Hepatocyte (in vitro differentiated cells): ENCODE measurements around the gene CALCA. TPM values are rescaled to one million over a fixed set of nuclear protein-coding genes. Genes with fewer than 3 reads are reported as not detected.
A peak's percentile ranks its signal among the peaks of the same experiment; 100 is the strongest.

ENCODE experiments used
- DNase-seq: peaks from one replicate; pipeline ENCODE4 v3.0.0-alpha.2; 2016; ENCODE audit warnings: low spot score
- H2AFZ ChIP-seq: fragments of 200-600 bp; sonication (generic); 2 replicates; pipeline ENCODE4 v1.6.0; 2016; ENCODE audit warnings: antibody characterized with exemption, mild to moderate bottlenecking
- H3K27ac ChIP-seq: fragments of 200-600 bp; sonication (generic); 2 replicates; pipeline ENCODE4 v1.5.1; 2016; ENCODE audit warnings: mild to moderate bottlenecking
- H3K27me3 ChIP-seq: fragments of 200-600 bp; sonication (generic); 2 replicates; pipeline ENCODE4 v1.6.1; 2016
- H3K36me3 ChIP-seq: fragments of 200-600 bp; sonication (generic); replicated peaks from 2 replicates; pipeline ENCODE4 v1.5.1; 2016; ENCODE audit warnings: low read depth; ENCODE audit not compliant: insufficient read depth
- H3K4me1 ChIP-seq: fragments of 200-600 bp; sonication (generic); 2 replicates; pipeline ENCODE4 v1.5.1; 2016; ENCODE audit warnings: mild to moderate bottlenecking, moderate library complexity; ENCODE audit not compliant: insufficient read depth
- H3K4me2 ChIP-seq: fragments of 200-600 bp; sonication (generic); 2 replicates; pipeline ENCODE4 v1.6.0; 2016
- H3K4me3 ChIP-seq: fragments of 200-600 bp; sonication (generic); 2 replicates; pipeline ENCODE4 v1.5.1; 2016; ENCODE audit warnings: mild to moderate bottlenecking
- H3K79me2 ChIP-seq: fragments of 200-600 bp; sonication (generic); 2 replicates; pipeline ENCODE4 v1.6.0; 2017; ENCODE audit warnings: mild to moderate bottlenecking
- H3K9me2 ChIP-seq: fragments of 200-600 bp; sonication (generic); replicated peaks from 2 replicates; pipeline ENCODE4 v1.6.0; 2017; ENCODE audit warnings: mild to moderate bottlenecking; ENCODE audit not compliant: insufficient read depth
- H3K9me3 ChIP-seq: fragments of 200-600 bp; sonication (generic); 2 replicates; pipeline ENCODE4 v1.5.1; 2016; ENCODE audit warnings: low read depth, mild to moderate bottlenecking
- H4K20me1 ChIP-seq: fragments of 200-600 bp; sonication (generic); 2 replicates; pipeline ENCODE4 v1.6.0; 2016; ENCODE audit warnings: mild to moderate bottlenecking; ENCODE audit not compliant: insufficient read depth, poor library complexity, severe bottlenecking
- EZH2 ChIP-seq: fragments of 200-600 bp; sonication (generic); IDR thresholded peaks from 2 replicates; pipeline ENCODE4 v1.6.1; 2016; ENCODE audit warnings: antibody characterized with exemption, mild to moderate bottlenecking, borderline replicate concordance
- EZH2phosphoT487 ChIP-seq: fragments of 200-600 bp; sonication (generic); IDR thresholded peaks from one replicate; pipeline ENCODE4 v1.6.1; 2018; ENCODE audit warnings: antibody characterized with exemption, mild to moderate bottlenecking, low read depth, moderate library complexity; ENCODE audit not compliant: unreplicated experiment, severe bottlenecking
- WGBS: methylation state at CpG from one replicate; pipeline ENCODE4 v1.1.6; 2016; ENCODE audit warnings: low lambda C conversion rate; ENCODE audit errors: missing lambda C conversion rate; 5-methylcytosine and 5-hydroxymethylcytosine counted together
- polyA plus RNA-seq: library from polyadenylated mRNA; unstranded; fragments of >200 nt; fragmentation: Nextera tagmentation; extraction: Ambion mirVana; gene quantifications from 2 replicates; pipeline ENCODE4 v1.2.1, GENCODE V29; 2016
- total RNA-seq: library from RNA; depleted of rRNA; stranded (reverse); fragments of >200 nt; gene quantifications from 2 replicates; pipeline ENCODE4 v1.2.3, GENCODE V29; 2014
- TF ChIP-seq, protein P1 (sequence below): fragments of 200-600 bp; sonication (generic); IDR thresholded peaks from 2 replicates; pipeline ENCODE4 v1.5.1; 2016; ENCODE audit warnings: antibody characterized with exemption, mild to moderate bottlenecking; ENCODE audit not compliant: poor library complexity

Gene CALCA, protein sequence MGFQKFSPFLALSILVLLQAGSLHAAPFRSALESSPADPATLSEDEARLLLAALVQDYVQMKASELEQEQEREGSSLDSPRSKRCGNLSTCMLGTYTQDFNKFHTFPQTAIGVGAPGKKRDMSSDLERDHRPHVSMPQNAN
- total RNA-seq: 0.56 TPM in 1 of 2 replicates, not detected in the other
- not detected in 2 replicates for polyA plus RNA-seq

DNA sequence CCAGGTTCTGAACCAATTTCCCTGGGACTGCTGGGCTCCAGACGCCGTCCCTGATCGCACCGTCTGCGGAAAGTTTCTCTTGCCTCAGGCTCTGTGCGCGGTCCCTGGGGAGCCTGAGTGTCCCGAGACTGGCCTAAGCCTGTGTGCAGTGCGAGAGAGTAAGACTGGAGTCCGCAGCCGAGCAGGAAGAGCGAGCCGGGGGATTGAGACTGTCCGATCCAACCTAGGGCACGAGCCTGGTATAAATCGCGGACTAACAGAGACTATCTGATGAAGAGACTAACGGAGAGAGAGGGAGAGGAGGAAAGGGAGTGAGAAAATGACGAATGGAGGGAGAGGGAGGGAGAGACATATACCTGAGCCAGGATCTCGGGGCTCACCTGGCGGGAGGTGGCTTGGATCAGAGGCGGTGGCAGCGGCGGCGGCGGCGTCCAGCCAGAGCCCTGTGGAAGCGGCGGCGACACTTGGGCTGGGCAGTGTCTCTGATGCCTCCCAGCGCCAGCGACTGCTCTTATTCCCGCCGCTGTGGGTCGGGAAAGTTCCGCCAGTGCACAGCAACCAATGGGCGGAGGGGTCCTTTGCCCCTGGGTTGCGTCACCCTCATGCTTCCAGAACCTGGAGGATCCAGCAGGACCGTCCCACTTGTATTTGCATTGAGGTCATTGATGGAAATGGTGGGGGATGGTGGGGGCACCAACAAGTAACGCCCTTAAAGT lies at the start of gene CALCA:
Gene CALCA, minus strand, starts transcription at position 487 of the 716 bp plus-strand sequence. CDS start 1,159 bp downstream, outside the sequence.
- H3K4me3 ChIP-seq: peak within 1 kb of the TSS; percentile 13
- H3K9me3 ChIP-seq: no peaks in the 10 kb centered on the region
- H2AFZ ChIP-seq: peak within 1 kb of the TSS; percentile 35
- no peaks in the 10 kb centered on the region for H3K79me2 ChIP-seq
- H3K4me1 ChIP-seq: peaks cover 30% of the 10 kb centered on the region
- H3K27me3 ChIP-seq: peaks cover 97% of the 10 kb centered on the region
- no peak for DNase-seq
- H3K27ac ChIP-seq: no peak within 1 kb of the TSS
- whole genome bisulfite sequencing: 7% methylated on average over 40 of the region's 40 CpGs
- no peaks in the 10 kb centered on the region for H4K20me1 ChIP-seq
- TF ChIP-seq EZH2: no peak
- no peak for TF ChIP-seq EZH2phosphoT487
- H3K9me2 ChIP-seq: no peaks in the 10 kb centered on the region
- H3K36me3 ChIP-seq: no peaks in the 10 kb centered on the region
- H3K4me2 ChIP-seq: peak within 1 kb of the TSS; percentile 80

DNA sequence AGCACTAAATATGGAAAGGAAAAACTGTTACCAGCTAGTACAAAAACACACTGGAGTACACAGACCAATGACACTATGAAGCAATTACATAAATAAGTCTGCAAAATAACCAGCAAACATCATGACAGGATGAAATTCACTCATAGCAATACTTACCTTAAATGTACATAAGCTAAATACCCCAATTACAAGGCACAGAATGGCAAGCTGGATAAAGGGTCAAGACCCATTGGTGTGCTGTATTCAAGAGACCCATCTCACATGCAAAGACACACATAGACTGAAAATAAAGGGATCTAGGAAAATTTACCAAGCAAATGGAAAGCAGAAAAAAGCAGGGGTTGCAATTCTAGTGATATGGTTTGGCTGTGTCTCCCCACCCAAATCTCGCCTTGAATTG lies 44.0 kb upstream of the CALCA start:
- H3K4me2 ChIP-seq: no peak overlapping the region
- H3K9me3 ChIP-seq: no peaks in the 10 kb centered on the region
- no peaks in the 10 kb centered on the region for H3K36me3 ChIP-seq
- no peaks in the 10 kb centered on the region for H3K79me2 ChIP-seq
- no peak overlapping the region for H2AFZ ChIP-seq
- no peak for DNase-seq
- no peak overlapping the region for H3K27ac ChIP-seq
- 91% methylated on average over 1 of the region's 1 CpG for WGBS
- no peak overlapping the region for H3K4me3 ChIP-seq
- peaks cover 6% of the 10 kb centered on the region for H3K4me1 ChIP-seq
- H3K27me3 ChIP-seq: no peaks in the 10 kb centered on the region
- TF ChIP-seq EZH2phosphoT487: no peak
- no peak for TF ChIP-seq EZH2
- TF ChIP-seq, protein P1, sequence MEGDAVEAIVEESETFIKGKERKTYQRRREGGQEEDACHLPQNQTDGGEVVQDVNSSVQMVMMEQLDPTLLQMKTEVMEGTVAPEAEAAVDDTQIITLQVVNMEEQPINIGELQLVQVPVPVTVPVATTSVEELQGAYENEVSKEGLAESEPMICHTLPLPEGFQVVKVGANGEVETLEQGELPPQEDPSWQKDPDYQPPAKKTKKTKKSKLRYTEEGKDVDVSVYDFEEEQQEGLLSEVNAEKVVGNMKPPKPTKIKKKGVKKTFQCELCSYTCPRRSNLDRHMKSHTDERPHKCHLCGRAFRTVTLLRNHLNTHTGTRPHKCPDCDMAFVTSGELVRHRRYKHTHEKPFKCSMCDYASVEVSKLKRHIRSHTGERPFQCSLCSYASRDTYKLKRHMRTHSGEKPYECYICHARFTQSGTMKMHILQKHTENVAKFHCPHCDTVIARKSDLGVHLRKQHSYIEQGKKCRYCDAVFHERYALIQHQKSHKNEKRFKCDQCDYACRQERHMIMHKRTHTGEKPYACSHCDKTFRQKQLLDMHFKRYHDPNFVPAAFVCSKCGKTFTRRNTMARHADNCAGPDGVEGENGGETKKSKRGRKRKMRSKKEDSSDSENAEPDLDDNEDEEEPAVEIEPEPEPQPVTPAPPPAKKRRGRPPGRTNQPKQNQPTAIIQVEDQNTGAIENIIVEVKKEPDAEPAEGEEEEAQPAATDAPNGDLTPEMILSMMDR: no peak
- no peaks in the 10 kb centered on the region for H3K9me2 ChIP-seq
- no peaks in the 10 kb centered on the region for H4K20me1 ChIP-seq

DNA sequence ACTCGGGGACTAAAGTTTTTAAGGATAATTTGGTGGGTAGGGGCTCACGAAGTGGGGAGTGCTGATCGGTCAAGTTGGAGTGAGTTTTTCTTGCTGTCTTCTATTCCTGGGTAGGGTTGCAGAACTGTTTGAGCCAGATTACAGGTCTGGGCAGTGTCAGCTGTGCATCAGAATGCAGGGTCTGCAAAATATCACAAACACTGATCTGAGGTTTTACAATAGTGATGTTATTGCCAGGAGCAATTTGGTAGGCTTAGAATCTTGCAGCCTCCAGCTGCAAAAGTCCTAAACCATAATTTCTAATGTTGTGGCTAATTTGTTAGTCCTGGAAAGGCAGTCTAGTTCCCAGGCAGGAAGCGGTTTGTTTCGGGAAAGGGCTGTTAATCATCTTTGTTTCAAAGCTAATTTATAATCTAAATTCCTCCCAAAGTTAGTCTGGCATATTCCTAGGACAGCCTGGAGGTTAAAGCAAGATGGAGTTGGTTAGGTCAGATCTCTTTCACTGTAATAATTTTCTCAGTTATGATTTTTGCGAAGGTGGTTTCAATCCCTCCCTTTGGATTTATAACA lies 39.7 kb upstream of the CALCA start:
- H2AFZ ChIP-seq: no peak overlapping the region
- H4K20me1 ChIP-seq: no peaks in the 10 kb centered on the region
- H3K79me2 ChIP-seq: no peaks in the 10 kb centered on the region
- H3K9me3 ChIP-seq: no peaks in the 10 kb centered on the region
- no peak overlapping the region for H3K27ac ChIP-seq
- TF ChIP-seq, protein P1: no peak
- TF ChIP-seq EZH2phosphoT487 (no peak), EZH2 (no peak)
- WGBS: 48% methylated on average over 6 of the region's 6 CpGs
- H3K27me3 ChIP-seq: no peaks in the 10 kb centered on the region
- no peak for DNase-seq
- H3K4me3 ChIP-seq: no peak overlapping the region
- peaks cover 6% of the 10 kb centered on the region for H3K4me1 ChIP-seq
- H3K4me2 ChIP-seq: peak overlapping the region; percentile 17
- H3K36me3 ChIP-seq: no peaks in the 10 kb centered on the region
- H3K9me2 ChIP-seq: no peaks in the 10 kb centered on the region

DNA sequence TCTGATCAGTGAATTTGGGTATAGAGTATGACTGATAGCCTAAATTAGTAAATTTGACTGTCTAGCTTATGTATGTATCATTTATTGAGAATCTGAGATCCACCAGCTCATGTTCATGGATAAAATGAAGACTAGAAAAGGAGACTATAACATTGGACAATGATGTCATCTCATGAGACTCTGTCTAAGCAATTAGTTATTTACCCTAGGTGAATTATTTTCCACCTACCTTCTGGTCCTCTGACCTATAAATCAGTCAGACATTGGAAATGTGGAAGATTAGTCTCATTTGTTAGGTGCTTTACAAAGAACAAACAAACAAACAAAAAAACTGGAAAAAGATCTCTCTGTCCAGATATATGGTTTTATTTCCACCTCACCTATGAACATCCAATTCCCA lies 38.7 kb upstream of the CALCA start:
- no peak overlapping the region for H3K4me2 ChIP-seq

More for the DNA sequence above, 38.7 kb upstream of the CALCA start:
- DNase-seq: no peak
- H4K20me1 ChIP-seq: no peaks in the 10 kb centered on the region
- H3K4me3 ChIP-seq: no peak overlapping the region
- H3K4me1 ChIP-seq: peaks cover 6% of the 10 kb centered on the region
- no peaks in the 10 kb centered on the region for H3K36me3 ChIP-seq
- TF ChIP-seq EZH2phosphoT487 (no peak), EZH2 (no peak)
- TF ChIP-seq, protein P1: no peak
- no peaks in the 10 kb centered on the region for H3K27me3 ChIP-seq
- no peaks in the 10 kb centered on the region for H3K79me2 ChIP-seq
- H2AFZ ChIP-seq: no peak overlapping the region
- no peaks in the 10 kb centered on the region for H3K9me2 ChIP-seq
- no peaks in the 10 kb centered on the region for H3K9me3 ChIP-seq
- no peak overlapping the region for H3K27ac ChIP-seq
